Skeletal muscle tissue (tissue), 4 donors: ENCODE measurements around the gene SPDYE3. TPM values are rescaled to one million over a fixed set of nuclear protein-coding genes. Genes with fewer than 3 reads are reported as not detected.
"Not testable (repeated sequence)": the region's sequence is repeated elsewhere in the genome, so short reads cannot be mapped to it uniquely, and the experiment has no call there.

Experiments used
- H3K27ac ChIP-seq: one replicate; pipeline ENCODE4 v1.7.0; 2013; ENCODE audit warnings: mild to moderate bottlenecking, low read depth, low read length, inconsistent platforms
- H3K27me3 ChIP-seq, 3 donors: one replicate each; pipeline ENCODE4 v1.7.0; 2013; ENCODE audit warnings: low read length in 3 of 3; ENCODE audit not compliant: control insufficient read depth in 3 of 3, insufficient read depth in 3 of 3
- H3K36me3 ChIP-seq, 3 donors: one replicate each; pipeline ENCODE4 v1.7.0; 2013; ENCODE audit warnings: low read length in 3 of 3; ENCODE audit not compliant: control insufficient read depth in 3 of 3, insufficient read depth in 3 of 3
- H3K4me1 ChIP-seq, 3 donors: one replicate each; pipeline ENCODE4 v1.7.0; 2013; ENCODE audit warnings: low read length in 3 of 3, mild to moderate bottlenecking in 3 of 3; ENCODE audit not compliant: control insufficient read depth in 3 of 3, insufficient read depth in 3 of 3
- H3K4me3 ChIP-seq, 3 donors: one replicate each; pipeline ENCODE4 v1.7.0; 2013; ENCODE audit warnings: low read length in 3 of 3
- H3K9ac ChIP-seq, 3 donors: one replicate each; pipeline ENCODE4 v1.7.0; 2013; ENCODE audit warnings: low read length in 3 of 3, mild to moderate bottlenecking in 3 of 3, moderate library complexity in 2 of 3, low read depth in 1 of 3
- H3K9me3 ChIP-seq, 3 donors: one replicate each; pipeline ENCODE4 v1.7.0; 2013; ENCODE audit warnings: low read length in 3 of 3; ENCODE audit not compliant: control insufficient read depth in 3 of 3
- total RNA-seq: library from RNA; depleted of rRNA; stranded (reverse); fragments of >200 nt; gene quantifications from one replicate; pipeline ENCODE4 v1.2.3, GENCODE V29; 2014
- donor health status: Osteomylitis.

SPDYE3 gene
- total RNA-seq, 1 donor from 2014 or later = not detected

DNA sequence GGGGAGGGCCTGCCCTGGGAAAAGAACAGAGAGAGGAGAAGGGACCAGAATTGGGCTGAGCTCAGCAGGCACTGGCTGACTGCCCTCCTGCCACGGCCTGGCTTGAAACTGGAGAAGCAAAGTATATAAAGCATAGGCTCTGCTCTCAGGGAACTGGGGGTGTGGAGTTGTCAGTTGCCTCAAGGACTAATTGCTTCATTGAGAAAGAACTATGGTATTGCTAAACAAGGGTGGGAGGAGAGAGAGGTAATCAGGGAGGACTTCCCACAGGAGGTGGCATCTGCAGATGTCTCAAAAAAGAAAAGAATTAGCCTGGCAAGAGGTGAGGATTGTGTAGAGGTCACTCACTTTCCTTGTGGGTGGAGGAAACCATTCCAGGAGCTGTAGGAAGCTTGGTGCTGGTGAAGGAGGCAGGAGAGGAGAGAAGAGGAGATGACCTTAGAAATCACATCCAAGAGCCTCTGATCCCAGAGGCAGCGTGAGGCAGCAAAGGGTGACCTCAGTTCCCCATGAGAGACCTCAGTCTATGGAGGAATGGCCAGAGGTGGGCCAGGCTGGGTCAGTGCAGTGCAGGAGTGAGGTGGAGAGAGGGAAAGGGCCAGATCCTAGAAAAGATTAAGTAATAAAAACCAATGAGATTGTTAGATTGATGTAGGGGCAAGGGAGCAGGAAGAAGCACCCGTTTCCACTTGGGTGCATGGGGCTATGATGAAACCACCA, 52.8 kb downstream of the SPDYE3 start:
- H3K27ac ChIP-seq = no peak overlapping the region
- H3K27me3 ChIP-seq = no peaks in the 10 kb centered on the region
- no peak overlapping the region for H3K4me3 ChIP-seq
- peaks cover 53 to 67% (median 66%) of the 10 kb centered on the region in 3 donors for H3K36me3 ChIP-seq
- H3K4me1 ChIP-seq = no peaks in the 10 kb centered on the region
- no peak overlapping the region for H3K9ac ChIP-seq
- no peaks in the 10 kb centered on the region for H3K9me3 ChIP-seq

DNA sequence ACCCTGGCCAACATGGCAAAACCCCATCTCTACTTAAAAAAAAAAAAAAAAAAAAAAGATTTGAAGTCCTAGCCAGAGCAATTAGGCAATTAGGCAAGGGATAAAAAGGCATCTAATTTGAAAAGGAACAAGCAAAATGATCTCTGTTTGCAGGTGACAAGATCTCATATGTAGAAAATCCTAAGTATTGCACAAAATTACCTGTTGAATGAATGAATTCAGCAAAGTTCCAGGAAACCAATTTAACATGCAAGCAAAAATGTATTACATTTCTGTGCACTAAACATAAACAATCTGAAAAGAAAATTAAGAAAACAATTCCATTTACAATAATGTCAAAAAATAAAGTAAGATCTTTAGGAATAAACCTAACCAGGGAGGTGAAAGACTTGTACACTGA, 55.6 kb downstream of the SPDYE3 start:
- Histone ChIP-seq H3K36me3 (peaks cover 33 to 59% (median 49%) of the 10 kb centered on the region in 3 donors), H3K9ac (no peak overlapping the region), H3K27me3 (no peaks in the 10 kb centered on the region), H3K9me3 (peaks cover 0 to 2% (median 0%) of the 10 kb centered on the region in 3 donors), H3K4me1 (no peaks in the 10 kb centered on the region), H3K4me3 (no peak overlapping the region), H3K27ac (no peak overlapping the region)

DNA sequence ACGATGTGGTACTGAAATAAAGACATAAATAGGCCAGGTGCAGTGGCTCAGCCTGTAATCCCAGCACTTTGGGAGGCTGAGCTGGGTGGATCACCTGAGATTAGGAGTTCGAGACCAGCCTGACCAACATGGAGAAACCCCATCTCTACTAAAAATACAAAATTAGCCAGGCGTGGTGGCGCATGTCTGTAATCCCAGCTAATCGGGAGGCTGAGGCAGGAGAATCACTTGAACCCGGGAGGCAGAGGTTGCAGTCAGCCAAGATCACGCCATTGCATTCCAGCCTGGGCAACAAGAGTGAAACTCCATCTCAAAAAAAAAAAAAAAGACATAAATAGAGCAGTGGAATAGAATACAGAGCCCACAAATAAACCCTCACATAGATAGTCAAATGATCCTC, 56.3 kb downstream of the SPDYE3 start:
- H3K9ac ChIP-seq, H3K9me3 ChIP-seq, H3K27ac ChIP-seq, H3K4me1 ChIP-seq, H3K27me3 ChIP-seq, H3K4me3 ChIP-seq: not testable (repeated sequence)
- peaks cover 32 to 57% (median 45%) of the 10 kb centered on the region in 3 donors for H3K36me3 ChIP-seq

DNA sequence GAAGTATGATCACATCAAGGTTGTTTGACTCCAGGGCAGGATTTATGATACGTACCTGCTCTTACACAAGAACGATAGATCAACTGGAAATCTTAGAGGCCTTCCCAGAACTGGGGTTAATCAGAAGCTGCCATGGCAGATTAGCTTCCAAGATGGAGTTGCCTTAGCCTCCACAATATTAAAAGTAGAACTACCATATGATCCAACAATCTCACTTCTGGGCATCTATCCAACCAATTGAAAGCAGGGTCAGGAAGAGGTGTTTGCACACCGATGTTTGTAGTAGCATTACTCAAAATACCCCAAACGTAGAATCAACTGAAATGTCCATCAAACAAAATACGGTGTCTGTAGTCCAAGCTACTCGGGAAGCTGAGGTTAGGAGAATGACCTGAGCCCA, 57.0 kb downstream of the SPDYE3 start:
- Histone ChIP-seq H3K4me3 (no peak overlapping the region), H3K27me3 (no peaks in the 10 kb centered on the region), H3K9me3 (peaks cover 0 to 2% (median 0%) of the 10 kb centered on the region in 3 donors), H3K36me3 (peaks cover 29 to 52% (median 38%) of the 10 kb centered on the region in 3 donors), H3K4me1 (no peaks in the 10 kb centered on the region), H3K27ac (no peak overlapping the region), H3K9ac (no peak overlapping the region)

DNA sequence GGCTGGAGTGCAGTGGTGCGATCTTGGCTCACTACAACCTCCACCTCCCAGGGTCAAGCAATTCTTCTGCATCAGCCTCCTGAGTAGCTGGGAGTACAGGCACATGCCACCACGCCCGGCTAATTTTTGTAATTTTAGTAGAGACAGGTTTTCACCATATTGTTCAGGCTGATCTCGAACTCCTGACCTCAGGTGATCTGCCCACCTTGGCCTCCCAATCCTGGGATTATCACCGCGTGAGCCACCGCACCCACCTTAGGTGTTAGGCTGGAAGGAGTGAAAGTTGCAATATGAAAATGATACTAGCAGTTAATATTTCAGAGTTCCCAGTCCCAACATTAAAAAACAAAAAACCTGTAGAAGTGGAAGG, 58.5 kb downstream of the SPDYE3 start:
- H3K9ac ChIP-seq, H3K4me3 ChIP-seq, H3K9me3 ChIP-seq, H3K27ac ChIP-seq, H3K4me1 ChIP-seq, H3K27me3 ChIP-seq: not testable (repeated sequence)
- peaks cover 18 to 42% (median 29%) of the 10 kb centered on the region in 3 donors for H3K36me3 ChIP-seq

DNA sequence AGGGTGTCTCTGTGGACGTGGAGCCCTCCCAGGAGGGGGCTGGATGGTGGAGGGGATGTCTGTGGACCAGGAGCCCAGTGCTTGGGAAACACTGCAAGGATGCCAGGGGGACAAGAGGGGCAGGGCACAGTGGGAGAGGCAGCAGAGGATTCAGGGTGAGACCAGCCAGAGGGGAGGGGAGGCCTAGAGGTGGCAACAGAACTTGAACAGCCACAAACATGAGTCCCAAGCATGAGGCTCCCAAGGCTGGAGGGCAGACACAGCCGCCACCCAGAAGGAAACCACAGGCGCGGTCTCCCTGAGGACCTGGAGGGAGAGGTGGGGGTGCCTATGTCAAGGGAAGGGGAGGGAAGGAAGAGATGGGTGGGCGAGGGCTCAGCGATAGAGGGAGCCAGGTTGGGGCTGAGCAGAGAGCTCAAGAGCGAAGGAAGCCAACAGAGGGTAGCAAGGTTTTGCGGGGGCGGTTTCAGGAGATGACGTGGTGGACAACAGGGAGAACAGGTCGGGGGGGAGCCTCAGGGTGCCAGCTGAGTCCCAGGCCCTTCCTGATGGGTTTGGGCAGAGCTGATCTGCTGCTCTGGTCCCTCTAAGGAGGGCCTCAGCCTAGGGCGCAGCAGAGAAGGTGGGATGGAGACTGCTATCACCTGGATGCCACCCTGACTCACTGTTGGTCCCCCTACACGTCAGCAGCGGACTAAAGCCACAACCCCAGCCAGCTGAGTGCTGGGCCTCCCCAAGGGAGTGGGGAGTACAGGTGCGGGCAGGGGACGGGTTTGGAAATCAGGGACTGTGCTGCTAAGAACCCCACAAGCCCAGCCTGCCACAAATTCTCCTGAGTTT, 59.1 kb downstream of the SPDYE3 start:
- Histone ChIP-seq H3K4me3 (no peak overlapping the region), H3K27ac (no peak overlapping the region), H3K27me3 (no peaks in the 10 kb centered on the region), H3K36me3 (peaks cover 15 to 36% (median 23%) of the 10 kb centered on the region in 3 donors), H3K9me3 (peaks cover 0 to 2% (median 0%) of the 10 kb centered on the region in 3 donors), H3K4me1 (peaks cover 0 to 2% (median 2%) of the 10 kb centered on the region in 3 donors), H3K9ac (no peak overlapping the region)

DNA sequence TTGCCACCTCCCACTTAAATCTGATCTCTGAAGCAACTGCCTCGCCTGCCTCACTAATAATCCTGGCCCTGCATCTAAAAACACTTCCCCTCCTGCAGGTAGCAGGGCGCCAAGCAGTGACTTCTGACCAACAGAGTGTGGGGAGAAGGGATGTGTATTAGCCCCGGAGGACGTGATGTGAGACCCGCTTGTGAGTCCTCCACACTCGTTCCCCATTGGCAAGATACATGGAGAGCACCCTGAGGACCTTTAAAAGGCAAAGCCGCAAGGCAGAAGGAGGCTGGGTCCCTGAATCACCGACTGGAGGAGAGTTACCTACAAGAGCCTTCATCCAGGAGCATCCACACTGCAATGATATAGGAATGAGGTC, 59.7 kb downstream of the SPDYE3 start:
- Histone ChIP-seq H3K9ac (no peak overlapping the region), H3K4me3 (no peak overlapping the region), H3K36me3 (peaks cover 14 to 31% (median 18%) of the 10 kb centered on the region in 3 donors), H3K27ac (no peak overlapping the region), H3K9me3 (peaks cover 0 to 2% (median 0%) of the 10 kb centered on the region in 3 donors), H3K27me3 (no peaks in the 10 kb centered on the region), H3K4me1 (peaks cover 0 to 2% (median 2%) of the 10 kb centered on the region in 3 donors)

DNA sequence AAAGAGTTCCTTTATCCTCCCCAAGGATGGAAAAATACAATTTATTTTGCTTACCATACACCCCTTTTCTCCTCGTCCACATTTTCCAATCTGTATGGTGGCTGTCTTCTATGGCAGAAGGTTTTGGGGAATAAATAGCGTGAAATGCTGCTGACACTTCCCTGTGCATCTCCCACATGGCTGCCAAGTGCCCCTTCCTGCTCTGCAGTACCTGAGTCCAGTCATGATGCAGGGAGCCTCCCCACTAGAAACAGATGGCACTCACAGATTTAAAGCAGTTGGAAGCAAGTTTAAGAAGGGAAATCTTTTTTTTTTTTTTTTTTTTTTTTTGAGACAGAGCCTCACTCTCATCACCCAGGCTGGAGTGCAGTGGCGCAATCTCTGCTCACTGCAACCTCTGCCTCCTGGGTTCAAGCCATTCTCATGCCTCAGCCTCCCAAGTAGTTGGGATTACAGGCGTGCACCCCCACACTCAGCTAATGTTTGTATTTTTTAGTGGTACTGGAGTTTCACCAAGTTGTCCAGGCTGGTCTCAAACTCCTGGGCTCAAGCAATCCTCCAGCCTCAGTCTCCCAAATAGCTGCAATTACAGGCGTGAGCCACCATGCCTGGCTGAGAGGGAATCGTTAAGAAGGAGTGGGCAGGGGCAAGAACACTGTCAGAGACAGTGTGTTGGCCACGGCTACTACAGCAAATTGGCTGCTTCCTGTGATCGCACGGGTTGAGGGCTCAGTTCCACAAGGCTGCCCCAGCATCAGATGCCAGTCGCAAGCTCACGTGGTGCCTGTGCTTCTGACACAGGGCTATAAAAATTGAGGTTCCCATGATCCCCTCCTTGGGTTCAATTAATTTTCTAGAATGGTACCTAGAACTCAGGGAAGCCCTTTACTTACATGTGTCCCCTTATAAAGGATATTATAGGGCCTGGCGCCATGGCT, 60.4 kb downstream of the SPDYE3 start:
- Histone ChIP-seq H3K27ac (peak overlapping the region; percentile 36), H3K4me1 (peaks cover 0 to 7% (median 4%) of the 10 kb centered on the region in 3 donors), H3K36me3 (peaks cover 12 to 25% (median 14%) of the 10 kb centered on the region in 3 donors), H3K9ac (no peak overlapping the region), H3K4me3 (no peak overlapping the region), H3K27me3 (no peaks in the 10 kb centered on the region), H3K9me3 (peaks cover 0 to 2% (median 0%) of the 10 kb centered on the region in 3 donors)

DNA sequence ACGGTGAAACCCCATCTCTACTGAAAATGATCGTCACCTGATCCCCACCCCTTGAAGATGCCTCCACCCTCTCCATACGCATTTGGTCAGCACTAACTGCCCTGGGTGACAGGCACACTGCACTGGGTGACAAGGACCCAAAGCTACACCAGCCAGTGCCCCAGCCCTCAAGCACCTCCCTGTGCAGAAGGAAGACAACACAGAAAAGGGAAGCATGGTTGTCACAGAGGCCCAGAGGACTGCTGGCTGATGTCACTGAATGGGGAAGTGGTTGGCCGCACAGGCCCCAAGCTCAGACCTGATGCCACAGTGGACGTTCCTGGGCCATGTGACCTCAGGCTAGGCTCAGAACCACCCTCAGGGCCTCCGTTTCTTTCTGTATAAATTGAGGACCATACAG, 61.6 kb downstream of the SPDYE3 start:
- peaks cover 0 to 7% (median 4%) of the 10 kb centered on the region in 3 donors for H3K4me1 ChIP-seq
- peak overlapping the region; percentile 40 for H3K27ac ChIP-seq
- peaks cover 0 to 2% (median 0%) of the 10 kb centered on the region in 3 donors for H3K9me3 ChIP-seq
- no peak overlapping the region for H3K4me3 ChIP-seq
- no peak overlapping the region for H3K9ac ChIP-seq
- H3K27me3 ChIP-seq = no peaks in the 10 kb centered on the region
- peaks cover 6 to 19% (median 12%) of the 10 kb centered on the region in 3 donors for H3K36me3 ChIP-seq
